NCI-H69 (cell line): ENCODE measurements around the gene FAM210A.
"Not testable (repeated sequence)": the region's sequence is repeated elsewhere in the genome, so short reads cannot be mapped to it uniquely, and the experiment has no call there.

Experiments used
- DNase-seq: peaks from one replicate; lab custom pipeline; 2025; lab: John Stamatoyannopoulos, UW

Gene FAM210A, protein sequence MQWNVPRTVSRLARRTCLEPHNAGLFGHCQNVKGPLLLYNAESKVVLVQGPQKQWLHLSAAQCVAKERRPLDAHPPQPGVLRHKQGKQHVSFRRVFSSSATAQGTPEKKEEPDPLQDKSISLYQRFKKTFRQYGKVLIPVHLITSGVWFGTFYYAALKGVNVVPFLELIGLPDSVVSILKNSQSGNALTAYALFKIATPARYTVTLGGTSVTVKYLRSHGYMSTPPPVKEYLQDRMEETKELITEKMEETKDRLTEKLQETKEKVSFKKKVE

DNA sequence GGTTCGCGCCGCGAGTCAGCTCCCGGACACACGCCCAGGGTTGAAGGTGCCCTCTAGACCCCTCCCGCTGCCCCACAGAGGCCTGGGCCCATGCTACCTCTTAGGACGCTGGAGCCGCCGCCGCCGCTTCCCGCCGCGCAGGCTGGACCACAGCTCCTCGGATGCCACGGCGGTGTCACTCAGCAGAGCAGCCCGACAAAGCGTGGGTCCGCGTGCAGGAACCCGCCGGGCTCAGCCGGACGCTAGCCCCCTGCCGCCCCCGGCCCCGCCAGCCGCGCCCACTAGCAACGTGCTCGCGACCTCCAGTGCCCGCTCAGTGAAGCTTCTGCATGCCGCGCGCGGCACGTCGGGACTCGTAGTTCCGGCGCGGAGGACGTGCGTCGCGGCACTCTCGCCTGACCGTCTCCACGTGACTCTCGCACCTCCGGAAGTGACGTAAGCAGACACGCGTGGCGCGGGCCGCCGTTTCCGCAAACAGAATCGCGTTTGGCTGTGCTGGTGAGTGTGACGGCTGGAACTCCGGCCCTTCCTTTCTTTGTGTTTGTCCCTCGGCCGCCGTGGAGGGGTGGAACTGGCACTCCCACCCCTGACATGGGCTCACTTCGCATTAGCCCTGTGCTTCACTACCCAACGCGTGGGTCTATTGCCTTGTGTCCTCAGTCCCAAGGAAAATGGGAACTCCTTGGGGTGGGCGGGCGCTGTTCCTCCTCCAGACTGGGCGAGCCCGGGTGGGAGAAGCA is at the start of gene FAM210A, which contains the start of gene RNMT:
TSS of gene FAM210A (minus strand) at position 327 of the 740 bp plus-strand sequence. CDS start 44,481 bp downstream, outside the sequence.
TSS of gene RNMT (plus strand) at position 442 of the 740 bp plus-strand sequence. CDS start 4,845 bp downstream, outside the sequence.
- peak; percentile 100 for DNase-seq

DNA sequence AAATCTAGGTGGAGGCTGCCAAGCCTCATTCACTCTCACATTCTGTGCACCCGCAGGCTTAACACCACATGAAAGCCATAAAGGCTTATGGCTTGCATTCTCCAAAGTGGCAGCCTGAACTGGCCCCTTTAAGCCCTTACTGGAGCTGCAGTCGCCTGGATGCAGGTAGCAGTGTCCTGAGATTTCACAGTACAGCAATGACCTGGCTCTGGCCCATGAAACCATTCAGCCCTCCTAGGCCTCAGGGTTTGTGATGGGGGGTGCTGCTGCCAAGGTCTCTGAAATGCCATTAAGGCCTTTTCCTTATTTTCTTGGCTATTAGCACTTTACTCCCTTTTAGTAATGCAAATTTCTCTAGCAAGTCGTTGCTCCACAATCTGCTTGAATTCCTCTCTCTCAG is 48.7 kb upstream of the FAM210A start:
- DNase-seq = no peak

DNA sequence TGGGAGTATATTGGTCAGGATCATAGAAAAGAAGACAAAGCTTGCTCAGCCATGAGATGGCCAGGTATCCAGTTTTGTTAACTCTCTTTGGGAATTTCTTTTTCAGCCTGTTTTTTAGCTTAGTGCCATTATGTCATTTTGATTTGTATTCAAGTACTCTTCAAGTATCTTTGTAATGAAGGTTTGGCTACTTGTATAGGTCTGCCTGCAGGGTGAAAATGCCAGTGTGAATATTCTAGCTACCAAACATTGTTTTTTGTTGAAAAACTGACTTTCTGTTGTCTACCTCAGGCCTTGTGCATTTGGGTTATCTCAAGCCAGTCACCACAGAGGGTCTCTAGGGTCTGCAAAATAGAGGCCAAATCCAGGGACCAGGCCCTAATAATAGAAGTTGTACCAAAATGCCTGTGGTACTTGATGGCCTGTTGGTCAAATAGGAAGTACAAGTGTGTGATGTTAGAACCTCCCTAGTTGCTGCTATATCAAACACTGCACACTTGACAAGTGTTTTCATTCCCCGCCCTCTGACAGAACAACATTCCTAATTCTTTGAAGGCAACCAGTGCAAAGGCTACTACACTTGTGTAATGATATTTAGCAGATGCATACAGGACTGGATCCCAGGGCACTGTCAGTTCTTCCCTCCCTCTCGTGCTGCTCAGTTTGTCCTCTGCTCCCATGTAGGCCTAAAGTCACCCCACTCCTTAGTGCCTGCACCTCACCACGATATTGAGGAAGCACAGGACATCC is 36.5 kb upstream of the FAM210A start:
- DNase-seq = no peak

DNA sequence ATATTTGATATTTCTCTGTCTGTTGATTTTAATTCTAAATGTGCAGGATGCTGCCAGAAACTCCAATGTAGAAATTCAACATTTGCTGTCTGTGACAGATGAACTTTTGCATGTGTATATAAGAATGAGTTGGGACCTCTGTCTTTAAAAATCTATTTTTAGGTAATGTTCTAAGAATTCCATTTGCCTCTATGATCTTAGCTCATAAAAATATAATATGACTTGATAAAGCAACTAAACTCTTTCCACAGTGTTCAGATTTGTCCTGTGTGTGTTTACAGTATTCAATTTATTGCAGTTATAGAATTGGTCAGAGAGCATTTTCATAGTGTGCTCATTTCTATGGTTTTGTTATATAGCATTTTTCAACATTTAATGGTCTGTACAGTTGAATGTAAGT is 33.7 kb upstream of the FAM210A start:
- no peak for DNase-seq

DNA sequence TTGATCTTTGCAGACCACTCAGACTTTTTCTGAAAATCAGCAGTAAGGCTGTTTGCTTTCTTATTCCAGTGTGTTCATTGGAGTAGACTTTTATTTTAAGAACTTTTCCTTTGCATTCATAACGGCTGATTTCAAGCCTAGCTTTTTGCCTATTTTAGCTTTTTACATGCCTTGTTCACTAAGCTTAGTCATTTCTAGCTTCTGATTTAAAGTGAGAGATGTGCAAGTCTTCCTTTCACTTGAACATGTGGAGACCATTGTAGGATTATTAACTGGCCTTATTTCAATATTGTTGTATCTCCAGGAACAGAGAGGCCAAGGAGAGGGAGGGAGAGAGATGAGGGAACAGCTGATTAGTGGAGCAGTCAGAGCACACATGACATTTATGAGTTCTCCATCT is 32.3 kb upstream of the FAM210A start:
- no peak for DNase-seq

DNA sequence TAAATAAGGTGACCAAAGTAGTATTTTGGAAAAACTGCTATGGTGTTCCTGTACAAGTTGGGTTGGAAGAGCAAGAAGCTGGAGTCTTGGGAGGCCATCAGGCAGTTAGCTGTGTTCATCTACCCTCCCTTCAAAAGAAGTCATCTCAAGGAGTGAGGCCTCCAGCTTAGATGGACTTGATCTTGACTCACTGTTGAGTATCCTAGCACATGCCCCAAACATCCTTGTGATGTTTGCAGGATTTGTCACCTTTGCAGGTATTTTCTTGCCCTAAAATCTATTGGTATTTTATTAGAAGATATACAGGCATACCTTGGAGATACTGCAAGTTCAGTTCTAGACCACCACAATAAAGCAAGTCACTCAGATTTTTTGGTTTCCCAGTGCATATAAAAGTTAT is 30.3 kb upstream of the FAM210A start:
- no peak for DNase-seq

DNA sequence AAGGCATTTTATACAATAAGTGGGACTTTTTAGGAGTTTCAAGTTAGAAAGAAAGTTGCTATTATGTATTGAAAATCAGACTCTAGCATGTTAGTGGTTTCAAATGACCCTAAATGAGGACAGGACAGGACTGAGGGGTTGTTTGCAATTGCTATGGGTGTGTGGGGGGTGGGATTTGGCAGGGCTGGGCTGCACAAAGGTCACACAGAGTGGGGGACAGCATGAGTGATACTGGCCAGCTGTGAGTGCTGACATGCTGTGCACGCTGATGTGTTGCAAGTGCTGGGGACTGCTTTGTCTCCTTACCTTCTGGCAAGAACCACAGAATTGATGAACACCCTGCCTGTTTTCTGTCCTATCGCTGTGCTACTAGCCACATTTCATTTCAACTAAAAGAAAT is 29.9 kb upstream of the FAM210A start:
- DNase-seq = no peak

DNA sequence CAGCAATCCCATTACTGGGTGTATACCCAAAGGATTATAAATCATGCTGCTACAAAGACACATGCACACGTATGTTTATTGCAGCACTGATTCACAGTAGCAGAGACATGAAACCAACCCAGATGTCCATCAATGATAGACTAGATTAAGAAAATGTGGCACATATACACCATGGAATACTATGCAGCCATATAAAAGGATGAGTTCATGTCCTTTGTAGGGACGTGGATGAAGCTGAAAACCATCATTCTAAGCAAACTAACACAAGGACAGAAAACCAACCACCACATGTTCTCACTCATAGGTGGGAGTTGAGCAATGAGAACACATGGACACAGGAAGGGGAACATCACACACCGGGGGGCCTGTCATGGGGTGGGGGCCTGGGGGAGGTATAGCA is 25.2 kb upstream of the FAM210A start:
- not testable (repeated sequence) for DNase-seq

DNA sequence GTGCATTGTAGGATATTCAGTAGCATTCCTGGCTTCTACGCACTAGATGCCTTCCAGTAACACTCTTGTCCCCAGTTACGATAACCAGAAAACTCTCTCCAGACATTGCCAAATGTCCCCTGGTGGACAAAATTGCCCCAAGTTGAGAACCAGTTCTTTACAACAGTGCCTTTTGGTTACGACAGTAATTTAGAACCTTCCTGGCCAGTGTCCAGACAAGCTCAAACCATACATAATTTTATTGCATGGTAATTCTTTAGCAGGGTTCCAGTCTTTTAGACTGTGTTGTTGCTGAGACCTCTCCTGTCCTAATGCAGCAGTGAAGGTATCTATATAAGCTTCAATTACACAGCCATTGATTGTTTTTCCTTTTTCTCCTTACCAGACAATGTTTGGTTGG is 20.3 kb upstream of the FAM210A start:
- DNase-seq = no peak

DNA sequence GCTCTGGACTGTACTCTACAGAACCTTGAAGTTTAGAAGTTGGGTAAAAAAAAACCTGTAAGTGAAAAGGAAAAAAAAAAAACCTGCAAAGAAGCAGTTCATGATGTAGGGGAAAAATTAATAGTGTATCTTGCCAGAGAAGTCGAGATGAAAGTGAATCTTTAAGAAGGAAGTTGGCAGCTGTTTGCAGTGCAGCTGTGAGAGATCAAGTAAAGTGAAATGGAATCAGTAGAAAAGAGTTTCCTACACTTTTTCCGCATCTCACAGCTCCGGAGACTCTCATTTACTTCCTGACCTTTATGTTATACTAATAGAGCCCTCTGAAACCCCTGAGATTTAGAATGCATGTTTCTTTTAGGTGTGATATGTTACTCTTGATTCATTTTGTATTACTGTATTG is 19.3 kb upstream of the FAM210A start:
- DNase-seq = no peak

DNA sequence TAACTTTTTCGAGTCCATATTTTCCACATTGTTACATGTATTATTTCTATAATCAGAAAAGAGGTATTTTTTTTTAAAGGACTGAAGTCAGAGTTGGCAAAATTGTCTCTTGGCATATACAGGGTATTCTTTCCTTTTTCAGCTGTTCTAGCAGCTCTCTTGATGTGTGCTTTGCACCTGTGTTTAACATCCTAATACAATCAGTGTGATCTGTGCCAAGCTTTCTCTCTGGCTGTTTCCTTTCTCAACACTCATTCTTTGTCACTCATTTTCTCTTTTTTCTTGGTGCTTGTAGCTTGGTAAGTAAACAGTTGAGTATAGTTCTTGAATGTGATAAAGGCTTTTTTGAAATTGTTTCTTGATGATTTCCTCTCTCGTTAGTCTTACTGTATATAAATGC is 9.3 kb upstream of the FAM210A start:
- no peak for DNase-seq

DNA sequence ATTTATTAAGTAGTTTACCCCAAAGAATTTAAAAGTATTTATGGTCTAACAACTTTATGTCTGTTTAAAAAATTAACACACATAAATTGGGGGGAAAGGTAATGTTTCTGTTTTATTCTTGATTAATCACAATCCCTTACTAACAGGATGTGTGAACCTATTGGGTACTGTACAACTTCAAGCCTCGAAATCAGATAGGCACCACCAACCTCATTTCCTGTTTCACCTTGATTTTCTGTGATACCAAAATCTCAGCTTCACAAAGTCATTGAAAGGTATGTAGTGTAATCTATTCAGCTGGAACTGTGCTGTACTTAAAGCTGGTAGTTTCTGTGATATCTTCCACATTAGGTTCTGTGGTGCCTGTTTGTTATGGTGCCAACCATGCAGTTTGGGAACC is 4.1 kb upstream of the FAM210A start:
- no peak for DNase-seq

DNA sequence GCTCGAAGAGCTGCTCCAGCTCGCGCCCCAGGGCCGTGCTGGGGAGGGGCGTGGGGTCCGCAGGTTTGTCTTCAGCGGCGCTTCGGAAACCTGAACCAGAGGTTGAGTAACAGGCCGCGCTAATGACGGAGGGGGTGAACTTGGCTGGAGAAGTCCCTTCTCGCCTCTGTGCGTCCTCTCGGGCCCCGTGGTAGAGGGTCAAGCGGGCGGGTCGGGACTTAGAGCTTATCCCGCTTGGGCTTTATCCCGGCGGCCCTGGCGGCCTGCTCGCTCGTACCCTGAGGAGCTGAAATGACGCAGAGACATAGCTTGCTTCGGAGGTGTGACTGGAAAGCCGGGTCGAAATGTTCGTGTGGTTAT is 594 bp upstream of the FAM210A start:
- DNase-seq = no peak

DNA sequence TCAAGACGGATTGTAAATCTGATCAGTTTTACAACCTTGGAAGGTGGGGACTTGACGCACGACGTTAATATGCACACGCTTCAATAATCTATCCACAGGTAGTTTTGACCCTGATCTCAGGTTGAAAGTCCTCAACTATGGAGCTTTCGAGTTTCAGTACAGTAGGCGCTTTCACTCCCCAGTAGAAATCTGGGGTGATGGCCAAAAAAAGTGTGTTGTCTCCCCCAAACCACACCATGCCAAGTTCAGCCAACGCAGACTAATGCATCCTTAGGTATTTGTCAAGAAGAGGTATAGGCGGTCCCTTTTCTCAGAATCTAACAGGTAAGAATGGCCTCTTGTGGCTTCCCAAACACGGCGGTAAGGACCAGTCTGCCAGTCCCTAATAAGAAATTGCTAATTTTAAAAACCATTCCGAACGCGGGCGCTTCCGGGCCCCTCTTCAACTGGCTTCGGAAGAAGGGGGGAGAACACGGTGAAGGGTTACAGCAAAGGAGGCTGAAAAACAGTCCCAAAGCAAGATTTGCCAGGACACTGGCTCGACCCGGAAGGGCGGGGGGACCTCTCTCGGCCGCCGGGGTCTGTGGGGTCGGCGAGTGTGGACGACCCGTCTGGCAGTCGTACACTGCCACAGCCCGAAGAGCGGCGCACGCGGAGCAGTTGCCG is 659 bp downstream of the FAM210A start:
- DNase-seq = peak; percentile 63

DNA sequence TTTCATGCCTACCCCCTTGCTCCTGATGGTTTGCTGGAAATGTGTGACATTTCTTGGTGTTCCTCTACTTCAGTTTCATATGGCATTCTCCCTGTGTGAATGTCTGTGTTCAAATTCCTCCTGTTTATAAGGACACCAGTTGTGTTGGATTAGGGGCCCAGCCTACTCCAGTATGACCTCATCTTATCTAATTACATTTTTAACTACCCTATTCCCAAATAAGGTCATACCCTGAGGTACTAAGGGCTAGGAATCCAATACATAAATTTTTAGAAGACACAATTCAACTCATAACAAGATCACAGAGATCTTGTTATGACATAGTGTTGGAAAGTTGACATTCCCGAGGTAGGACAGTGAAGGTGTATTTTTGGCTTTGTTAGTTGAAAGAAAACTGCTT is 5.5 kb downstream of the FAM210A start:
- no peak for DNase-seq

DNA sequence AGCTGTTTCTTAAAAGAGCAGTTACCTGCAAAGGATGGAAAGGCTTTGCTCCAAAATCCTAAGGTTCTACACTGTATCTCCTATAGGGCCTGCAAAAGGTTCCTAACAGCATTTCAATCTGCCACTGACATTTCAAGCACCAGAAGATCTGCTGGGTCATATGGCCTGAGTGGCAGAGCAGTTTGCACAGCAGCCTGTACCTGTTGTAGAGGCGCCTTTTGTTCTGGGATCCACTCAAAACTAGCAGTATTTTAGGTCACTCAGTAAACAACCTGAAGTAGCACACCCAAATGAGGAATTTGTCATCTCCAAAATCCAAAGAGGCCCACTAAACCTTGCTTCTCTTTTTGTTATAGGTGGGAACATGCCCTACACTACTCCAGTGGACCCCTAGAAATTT is 6.2 kb downstream of the FAM210A start:
- no peak for DNase-seq

DNA sequence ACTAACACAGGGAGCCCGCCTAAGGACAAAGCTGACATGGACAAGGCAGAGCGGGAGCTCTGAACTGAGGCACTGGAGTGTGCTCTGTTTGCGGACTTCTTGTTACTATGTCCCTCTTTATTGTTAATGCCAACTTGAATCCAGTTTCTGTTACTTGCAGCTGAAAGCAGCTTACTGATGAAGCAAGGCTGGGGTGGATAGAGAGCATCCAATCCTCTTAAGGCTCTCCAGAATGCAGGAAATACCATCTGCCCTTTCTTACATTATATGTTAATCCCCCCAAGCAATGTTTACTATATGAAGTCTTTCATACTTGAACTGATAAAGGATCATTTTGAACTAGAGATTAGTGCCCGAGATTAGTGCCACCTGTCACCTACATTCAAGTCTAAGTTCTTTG is 9.4 kb downstream of the FAM210A start:
- no peak for DNase-seq

DNA sequence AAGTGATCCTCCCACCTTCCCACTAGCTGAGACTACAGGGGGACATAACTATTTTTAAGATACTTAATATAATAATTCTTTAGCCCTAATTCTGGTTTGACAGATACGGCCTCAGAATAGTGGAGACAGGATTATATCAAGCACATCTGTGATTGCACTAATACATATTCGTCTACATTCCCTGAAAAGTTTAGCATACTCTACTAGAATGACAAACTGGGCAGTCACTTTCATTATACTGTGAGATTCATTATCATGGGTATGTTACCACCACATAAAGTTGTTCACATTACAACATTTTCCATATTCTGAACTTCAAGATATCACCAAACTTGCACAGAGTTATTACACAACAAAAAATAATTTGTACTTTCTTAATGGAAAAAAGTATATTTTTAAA is 11.0 kb downstream of the FAM210A start:
- no peak for DNase-seq

DNA sequence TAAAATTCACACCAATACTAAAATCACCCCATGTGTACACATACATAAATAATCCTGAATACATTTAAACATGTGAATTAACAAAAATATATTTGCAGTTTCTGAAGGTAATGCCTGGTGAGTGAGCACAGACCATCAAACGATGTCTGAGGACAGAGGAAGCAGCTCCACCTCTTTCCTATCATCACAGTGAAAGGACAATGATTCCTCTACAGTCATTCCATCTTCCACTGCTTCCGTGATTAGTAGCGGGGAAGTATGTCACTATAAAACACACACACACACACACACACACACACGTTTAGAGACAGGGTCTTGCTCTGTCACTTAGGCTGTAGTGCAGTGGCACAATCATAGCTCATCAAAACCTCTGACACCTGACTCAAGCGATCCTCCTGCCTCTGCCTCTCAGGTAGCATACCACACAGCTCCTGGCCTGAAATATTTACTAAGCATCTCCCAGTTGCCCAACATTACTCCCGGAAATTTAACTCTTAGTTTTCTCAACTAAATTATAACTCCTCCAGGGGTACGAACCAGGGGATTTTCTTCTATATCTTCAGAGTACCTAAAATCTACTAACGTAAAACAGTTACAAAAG is 12.8 kb downstream of the FAM210A start:
- no peak for DNase-seq

DNA sequence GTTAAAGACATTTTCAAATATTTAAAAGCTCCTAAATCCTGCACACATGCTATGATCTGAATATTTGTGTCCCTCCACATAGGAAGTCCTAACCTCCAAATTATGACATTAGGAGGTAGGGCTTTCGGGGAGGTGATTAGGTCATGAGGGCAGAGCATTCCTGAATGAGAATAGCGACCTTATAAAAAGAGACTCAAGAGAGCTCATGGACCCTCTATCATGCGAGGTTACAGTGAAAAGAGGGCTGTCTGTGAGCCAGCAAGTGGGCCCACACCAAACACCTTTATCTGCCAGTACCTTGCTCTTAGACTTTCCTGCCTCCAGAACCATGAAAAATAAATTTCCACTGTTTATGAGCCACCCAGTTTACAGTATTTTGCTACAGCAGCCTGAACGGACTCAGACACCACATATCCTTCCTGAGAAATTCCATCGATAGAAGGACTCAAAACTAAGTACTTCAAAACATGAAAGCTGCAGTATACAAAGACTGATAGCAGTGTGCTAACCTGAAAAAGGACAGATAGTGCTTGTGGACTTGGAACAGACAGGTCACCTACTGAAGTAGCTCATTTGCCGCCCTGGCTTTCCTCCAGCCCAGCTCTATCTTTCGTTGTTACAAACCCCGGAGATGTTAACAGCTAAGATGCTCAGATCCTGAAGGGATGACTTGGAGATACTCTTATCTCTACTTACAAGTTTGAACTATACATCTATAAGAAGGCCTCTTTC is 13.8 kb downstream of the FAM210A start:
- no peak for DNase-seq

DNA sequence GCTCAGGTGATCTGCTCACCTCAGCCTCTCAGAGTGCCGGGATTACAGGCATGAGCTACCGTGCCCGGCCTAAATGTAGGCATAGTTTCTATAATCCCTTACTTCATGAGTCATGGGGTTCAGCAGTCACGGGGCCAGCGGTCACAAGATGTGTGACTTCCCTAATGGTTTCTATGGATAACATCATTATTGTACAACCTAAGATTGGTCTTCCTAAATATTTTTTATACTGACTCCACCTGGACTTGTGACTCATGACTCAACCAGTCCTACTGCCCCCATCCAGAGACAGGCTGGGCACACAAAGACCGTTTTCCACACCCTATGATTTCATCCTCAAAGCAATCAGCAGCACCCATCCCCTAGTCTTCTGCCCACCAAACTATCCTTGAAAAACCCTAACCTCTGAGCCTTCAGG is 15.9 kb downstream of the FAM210A start:
- DNase-seq = no peak
